HG03064 (cell line): ENCODE measurements around the gene PCCB.

ENCODE experiments used
- ATAC-seq: cut with Tn5 transposase; IDR thresholded peaks from one replicate; pipeline ENCODE4 v1.9.1; 2021; ENCODE audit warnings: low read depth; ENCODE audit not compliant: unreplicated experiment

Gene PCCB

GRCh38 chr3:136378011-136378410 is 127.9 kb downstream of the PCCB start:
- ATAC-seq = no peak
